ENCODE measurements around the gene OPRD1.

OPRD1 gene

GRCh38 chr1:28819020-28819419 is 7.0 kb downstream of the OPRD1 start:
- TF ChIP-seq CTCF (IDR thresholded peaks at IDR 0.05) = no peak

GRCh38 chr1:28822799-28823198 is 10.8 kb downstream of the OPRD1 start:
- TF ChIP-seq CTCF (IDR thresholded peaks at IDR 0.05) = no peak

GRCh38 chr1:28830814-28831213 is 18.8 kb downstream of the OPRD1 start:
- no peak for TF ChIP-seq CTCF (IDR thresholded peaks at IDR 0.05)

GRCh38 chr1:28832966-28833365 is 21.0 kb downstream of the OPRD1 start:
- TF ChIP-seq CTCF (IDR thresholded peaks at IDR 0.05) = no peak

GRCh38 chr1:28833381-28833780 is 21.4 kb downstream of the OPRD1 start:
- TF ChIP-seq CTCF (IDR thresholded peaks at IDR 0.05) = no peak

GRCh38 chr1:28835237-28835650 is 23.3 kb downstream of the OPRD1 start:
- no peak for TF ChIP-seq CTCF (IDR thresholded peaks at IDR 0.05)

GRCh38 chr1:28836421-28836956 is 24.5 kb downstream of the OPRD1 start:
- TF ChIP-seq CTCF (IDR thresholded peaks at IDR 0.05) = no peak

- TF ChIP-seq CTCF (IDR thresholded peaks at IDR 0.05) = no peak
These were observed 29.1 kb downstream of the OPRD1 start for GRCh38 chr1:28840928-28841544.

Measured in LNCAP (cell line).